HCT116 (cell line): ENCODE results near the gene NCLN. TPM values are rescaled to one million over a fixed set of nuclear protein-coding genes. Genes with fewer than 3 reads are reported as not detected.

Experiments used
- ATAC-seq: fragments of 200-7000 bp; cut with Tn5 transposase; 2 replicates; pipeline ENCODE4 v1.9.1; 2020; ENCODE audit warnings: mild to moderate bottlenecking, moderate library complexity
- BruUV-seq: library from RNA; stranded (reverse); fragments of 400-500 nt; replicated peaks from 2 replicates; lab custom pipeline; 2021; lab: Mats Ljungman, UMichigan
- CTCF ChIA-PET: fragments of 300-600 bp; sonication (Branson Sonifier 250); formaldehyde crosslinking; loops from one replicate; lab custom pipeline; 2021; ENCODE audit warnings: antibody characterized with exemption; lab: Charles Lee
- POLR2A ChIA-PET: fragments of 300-600, 350-600 bp; sonication (Branson Sonifier 250); formaldehyde crosslinking; loops from one replicate; lab custom pipeline; 2021; ENCODE audit warnings: antibody characterized with exemption; lab: Charles Lee
- RAD21 ChIA-PET, 2 experiments: fragments of 300-600 bp; sonication (Branson Sonifier 250); formaldehyde crosslinking; loops; one replicate each; lab custom pipeline; 2023; ENCODE audit warnings: low total read pairs in 2 of 2; ENCODE audit not compliant: uncharacterized antibody in 2 of 2, unreplicated experiment in 2 of 2, low non-redundant PET in 1 of 2; lab: Charles Lee
- DNase-seq: peaks from one replicate; pipeline ENCODE4 v3.0.0-alpha.2; 2010; ENCODE audit warnings: low read depth, low spot score
- H2AFZ ChIP-seq: fragments of 200-600 bp; shearing (Covaris generic), sonication (generic); 2 replicates; pipeline ENCODE4 v1.6.1; 2017; ENCODE audit warnings: low read depth, mixed run types, mixed read lengths, antibody characterized with exemption, low read length; ENCODE audit not compliant: poor library complexity, severe bottlenecking
- H3K27ac ChIP-seq: 2 replicates; pipeline ENCODE4 v1.5.1; 2012; ENCODE audit warnings: low read depth, low read length
- H3K27me3 ChIP-seq: fragments of 200-600 bp; sonication (generic); 2 replicates; pipeline ENCODE4 v1.6.1; 2016; ENCODE audit warnings: mixed run types, low read length, mixed read lengths; ENCODE audit not compliant: insufficient read depth
- H3K36me3 ChIP-seq, 2 experiments: fragments of 200-500 bp in 1 of 2; fragments of 200-600 bp in 1 of 2; sonication (Bioruptor generic) in 1 of 2; sonication (generic) in 1 of 2; 2 replicates each; pipeline versions ENCODE4 v1.5.1 to v1.6.1; 2014 to 2016; ENCODE audit warnings: low read length in 2 of 2, inconsistent platforms in 1 of 2, mixed read lengths in 1 of 2, mixed run types in 1 of 2; ENCODE audit not compliant: insufficient read depth in 2 of 2, control insufficient read depth in 1 of 2
- H3K4me1 ChIP-seq, 2 experiments: fragments of 200-600 bp in 1 of 2; sonication (generic) in 1 of 2; 2 replicates each; pipeline versions ENCODE4 v1.5.1 to v1.6.1; 2012 to 2017; ENCODE audit warnings: low read length in 2 of 2, inconsistent platforms in 1 of 2, mild to moderate bottlenecking in 1 of 2, mixed read lengths in 1 of 2, mixed run types in 1 of 2, moderate library complexity in 1 of 2; ENCODE audit not compliant: insufficient read depth in 2 of 2, control insufficient read depth in 1 of 2
- H3K4me2 ChIP-seq: fragments of 200-600 bp; sonication (generic); 2 replicates; pipeline ENCODE4 v1.6.1; 2017; ENCODE audit warnings: mixed run types, low read length, mixed read lengths
- H3K4me3 ChIP-seq, 2 experiments: fragments of 200-600 bp in 1 of 2; sonication (generic) in 1 of 2; replicated peaks in 1 of 2; 2 replicates each; pipeline ENCODE4 v1.5.1; 2011 to 2016; ENCODE audit warnings: low read length in 2 of 2, control low read depth in 1 of 2, low read depth in 1 of 2, mild to moderate bottlenecking in 1 of 2, mixed read lengths in 1 of 2, mixed run types in 1 of 2
- H3K79me2 ChIP-seq: fragments of 200-600 bp; sonication (generic); 2 replicates; pipeline ENCODE4 v1.6.1; 2017; ENCODE audit warnings: mild to moderate bottlenecking, mixed run types, low read length, moderate library complexity, mixed read lengths; ENCODE audit not compliant: insufficient read depth
- H3K9ac ChIP-seq: fragments of 200-600 bp; sonication (generic); 2 replicates; pipeline ENCODE4 v1.6.1; 2016; ENCODE audit warnings: low read length, mixed read lengths
- H3K9me2 ChIP-seq: fragments of 200-600 bp; sonication (generic), shearing (Covaris generic); 2 replicates; pipeline ENCODE4 v1.6.1; 2017; ENCODE audit warnings: mixed run types, mild to moderate bottlenecking, moderate library complexity; ENCODE audit not compliant: insufficient read depth
- H3K9me3 ChIP-seq, 2 experiments: fragments of 200-500 bp in 1 of 2; fragments of 200-600 bp in 1 of 2; sonication (Bioruptor generic) in 1 of 2; sonication (generic) in 1 of 2; 2 replicates each; pipeline ENCODE4 v1.6.1; 2014 to 2017; ENCODE audit warnings: low read length in 2 of 2, mixed read lengths in 2 of 2, inconsistent platforms in 1 of 2, low read depth in 1 of 2, mild to moderate bottlenecking in 1 of 2, mixed run types in 1 of 2, moderate library complexity in 1 of 2; ENCODE audit not compliant: control insufficient read depth in 1 of 2, insufficient read depth in 1 of 2
- H4K20me1 ChIP-seq: fragments of 200-600 bp; sonication (generic), shearing (Covaris generic); 2 replicates; pipeline ENCODE4 v1.6.1; 2017; ENCODE audit warnings: mixed run types, mild to moderate bottlenecking, moderate library complexity; ENCODE audit not compliant: insufficient read depth
- CBX3 ChIP-seq: IDR thresholded peaks from 2 replicates; pipeline ENCODE4 v1.6.1; 2012; ENCODE audit warnings: low read depth
- CEBPB ChIP-seq: IDR thresholded peaks from 2 replicates; pipeline ENCODE4 v1.6.1; 2012; ENCODE audit warnings: low read depth
- EGR1 ChIP-seq: IDR thresholded peaks from 2 replicates; pipeline ENCODE4 v1.6.1; 2012; ENCODE audit warnings: low read depth
- ELF1 ChIP-seq: IDR thresholded peaks from 2 replicates; pipeline ENCODE4 v1.6.1; 2012; ENCODE audit warnings: low read depth, borderline replicate concordance
- EZH2 ChIP-seq: fragments of 200-600 bp; sonication (generic); IDR thresholded peaks from 2 replicates; pipeline ENCODE4 v1.6.1; 2017; ENCODE audit warnings: antibody characterized with exemption, mixed run types
- EZH2phosphoT487 ChIP-seq: fragments of 200-600 bp; IDR thresholded peaks from 2 replicates; pipeline ENCODE4 v1.6.1; 2018; ENCODE audit warnings: antibody characterized with exemption, borderline replicate concordance
- FOSL1 ChIP-seq: IDR thresholded peaks from 2 replicates; pipeline ENCODE4 v1.6.1; 2012; ENCODE audit warnings: low read depth
- JUND ChIP-seq: IDR thresholded peaks from 2 replicates; pipeline ENCODE4 v1.6.1; 2012
- POLR2A ChIP-seq: IDR thresholded peaks from 2 replicates; pipeline ENCODE4 v1.7.0; 2011; ENCODE audit warnings: borderline replicate concordance; ENCODE audit not compliant: insufficient read depth, insufficient read length; ENCODE audit errors: extremely low read depth
- POLR2AphosphoS5 ChIP-seq: IDR thresholded peaks from 2 replicates; pipeline ENCODE4 v1.6.1; 2011; ENCODE audit warnings: mild to moderate bottlenecking, low read depth, low read length, moderate library complexity
- RAD21 ChIP-seq: IDR thresholded peaks from 2 replicates; pipeline ENCODE4 v1.6.1; 2012; ENCODE audit warnings: low read depth, mild to moderate bottlenecking
- REST ChIP-seq: IDR thresholded peaks from 2 replicates; pipeline ENCODE4 v1.6.1; 2012; ENCODE audit warnings: low read depth
- SP1 ChIP-seq: IDR thresholded peaks from 2 replicates; pipeline ENCODE4 v1.6.1; 2012; ENCODE audit warnings: low read depth
- SRF ChIP-seq: IDR thresholded peaks from 2 replicates; pipeline ENCODE4 v1.6.1; 2012; ENCODE audit warnings: low read depth
- TCF7L2 ChIP-seq: IDR thresholded peaks from 2 replicates; pipeline ENCODE4 v1.7.0; 2011; ENCODE audit warnings: borderline replicate concordance, inconsistent platforms; ENCODE audit not compliant: insufficient read depth, insufficient read length; ENCODE audit errors: extremely low read depth
- YY1 ChIP-seq: IDR thresholded peaks from 2 replicates; pipeline ENCODE4 v1.6.1; 2011; ENCODE audit warnings: low read length, low read depth, moderate library complexity, mild to moderate bottlenecking; ENCODE audit not compliant: insufficient replicate concordance; ENCODE audit errors: extremely low read depth
- ZFX ChIP-seq: fragments of 450-650 bp; IDR thresholded peaks from 2 replicates; pipeline ENCODE4 v1.6.1; 2017
- intact Hi-C: fragments of 100-400 bp; cut with micrococcal nuclease; formaldehyde crosslinking; loops from 2 replicates; pipeline ENCODE4 v1.10.0; 2022
- total RNA-seq: library from RNA; stranded (reverse); gene quantifications from one replicate; pipeline ENCODE4 v1.2.1, GENCODE V29; 2021; ENCODE audit not compliant: unreplicated experiment
- TF ChIP-seq, protein P1 (sequence below): IDR thresholded peaks from 2 replicates; pipeline ENCODE4 v1.6.1; 2011; ENCODE audit warnings: mild to moderate bottlenecking, low read length, moderate library complexity; ENCODE audit not compliant: insufficient replicate concordance; ENCODE audit errors: extremely low read depth
- TF ChIP-seq, protein P2 (sequence below), 3 experiments: fragments of 200-600 bp in 1 of 3; sonication (generic) in 1 of 3; IDR thresholded peaks in 2 of 3; conservative IDR thresholded peaks in 1 of 3; 2 replicates each; pipeline ENCODE4 v1.5.1; 2012 to 2017; ENCODE audit warnings: low read depth in 2 of 3, low read length in 2 of 3, antibody characterized with exemption in 1 of 3, borderline replicate concordance in 1 of 3, control low read depth in 1 of 3, mild to moderate bottlenecking in 1 of 3, mixed read lengths in 1 of 3, mixed run types in 1 of 3, moderate library complexity in 1 of 3; ENCODE audit not compliant: insufficient read depth in 1 of 3
- TF ChIP-seq, protein P3 (sequence below): IDR thresholded peaks from 2 replicates; pipeline ENCODE4 v1.6.1; 2012

NCLN gene
- total RNA-seq, 1 experiment from 2014 or later: 119 TPM

GRCh38 chr19:3135961-3136683, 49.6 kb upstream of the NCLN start, which contains the start of gene GNA15:
Gene GNA15 (plus strand): TSS chr19:3136033. CDS start chr19:3136451, 418 bp downstream.
- DNase-seq (no peak), ATAC-seq (peak; percentile 53)
- RAD21 ChIA-PET: no interaction called here
- POLR2A ChIA-PET: no interaction called here
- H3K9ac ChIP-seq: no peak within 1 kb of the TSS
- TF ChIP-seq EGR1: no peak
- TF ChIP-seq FOSL1: no peak
- no peak for TF ChIP-seq JUND
- TF ChIP-seq SP1: no peak
- no peak for TF ChIP-seq EZH2phosphoT487
- no peak for TF ChIP-seq CEBPB
- no peak for TF ChIP-seq REST
- no peak for TF ChIP-seq ZFX
- no peak for TF ChIP-seq EZH2
- TF ChIP-seq, protein P1, sequence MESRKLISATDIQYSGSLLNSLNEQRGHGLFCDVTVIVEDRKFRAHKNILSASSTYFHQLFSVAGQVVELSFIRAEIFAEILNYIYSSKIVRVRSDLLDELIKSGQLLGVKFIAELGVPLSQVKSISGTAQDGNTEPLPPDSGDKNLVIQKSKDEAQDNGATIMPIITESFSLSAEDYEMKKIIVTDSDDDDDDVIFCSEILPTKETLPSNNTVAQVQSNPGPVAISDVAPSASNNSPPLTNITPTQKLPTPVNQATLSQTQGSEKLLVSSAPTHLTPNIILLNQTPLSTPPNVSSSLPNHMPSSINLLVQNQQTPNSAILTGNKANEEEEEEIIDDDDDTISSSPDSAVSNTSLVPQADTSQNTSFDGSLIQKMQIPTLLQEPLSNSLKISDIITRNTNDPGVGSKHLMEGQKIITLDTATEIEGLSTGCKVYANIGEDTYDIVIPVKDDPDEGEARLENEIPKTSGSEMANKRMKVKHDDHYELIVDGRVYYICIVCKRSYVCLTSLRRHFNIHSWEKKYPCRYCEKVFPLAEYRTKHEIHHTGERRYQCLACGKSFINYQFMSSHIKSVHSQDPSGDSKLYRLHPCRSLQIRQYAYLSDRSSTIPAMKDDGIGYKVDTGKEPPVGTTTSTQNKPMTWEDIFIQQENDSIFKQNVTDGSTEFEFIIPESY: no peak
- TF ChIP-seq, protein P2, sequence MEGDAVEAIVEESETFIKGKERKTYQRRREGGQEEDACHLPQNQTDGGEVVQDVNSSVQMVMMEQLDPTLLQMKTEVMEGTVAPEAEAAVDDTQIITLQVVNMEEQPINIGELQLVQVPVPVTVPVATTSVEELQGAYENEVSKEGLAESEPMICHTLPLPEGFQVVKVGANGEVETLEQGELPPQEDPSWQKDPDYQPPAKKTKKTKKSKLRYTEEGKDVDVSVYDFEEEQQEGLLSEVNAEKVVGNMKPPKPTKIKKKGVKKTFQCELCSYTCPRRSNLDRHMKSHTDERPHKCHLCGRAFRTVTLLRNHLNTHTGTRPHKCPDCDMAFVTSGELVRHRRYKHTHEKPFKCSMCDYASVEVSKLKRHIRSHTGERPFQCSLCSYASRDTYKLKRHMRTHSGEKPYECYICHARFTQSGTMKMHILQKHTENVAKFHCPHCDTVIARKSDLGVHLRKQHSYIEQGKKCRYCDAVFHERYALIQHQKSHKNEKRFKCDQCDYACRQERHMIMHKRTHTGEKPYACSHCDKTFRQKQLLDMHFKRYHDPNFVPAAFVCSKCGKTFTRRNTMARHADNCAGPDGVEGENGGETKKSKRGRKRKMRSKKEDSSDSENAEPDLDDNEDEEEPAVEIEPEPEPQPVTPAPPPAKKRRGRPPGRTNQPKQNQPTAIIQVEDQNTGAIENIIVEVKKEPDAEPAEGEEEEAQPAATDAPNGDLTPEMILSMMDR (IDR thresholded peaks at IDR 0.05 in 2 of 3, conservative IDR thresholded peaks at IDR 0.05 in 1 of 3; ENCODE audit: borderline replicate concordance in 1 of 3, insufficient read depth in 1 of 3, low read depth in 2 of 3, low read length in 2 of 3): no peak
- TF ChIP-seq YY1: no peak
- TF ChIP-seq TCF7L2: no peak
- TF ChIP-seq POLR2AphosphoS5: no peak
- TF ChIP-seq, protein P3, sequence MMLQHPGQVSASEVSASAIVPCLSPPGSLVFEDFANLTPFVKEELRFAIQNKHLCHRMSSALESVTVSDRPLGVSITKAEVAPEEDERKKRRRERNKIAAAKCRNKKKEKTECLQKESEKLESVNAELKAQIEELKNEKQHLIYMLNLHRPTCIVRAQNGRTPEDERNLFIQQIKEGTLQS: no peak
- no peak for TF ChIP-seq RAD21
- TF ChIP-seq ELF1: no peak
- TF ChIP-seq CBX3: no peak
- TF ChIP-seq SRF: no peak
- no peak for TF ChIP-seq POLR2A
- no peaks in the 10 kb centered on the region for H3K9me3 ChIP-seq
- H3K9me2 ChIP-seq: no peaks in the 10 kb centered on the region
- H3K79me2 ChIP-seq: no peaks in the 10 kb centered on the region
- no TSS peak for BruUV-seq
- H3K27ac ChIP-seq: no peak within 1 kb of the TSS
- CTCF ChIA-PET: no interaction called here
- no peak within 1 kb of the TSS for H2AFZ ChIP-seq
- no peaks in the 10 kb centered on the region for H3K27me3 ChIP-seq
- peak within 1 kb of the TSS; percentile 23; the same call in 1 of the 2 replicates for H3K4me2 ChIP-seq
- no peaks in the 10 kb centered on the region; a peak in 1 of 4 replicates for H3K4me1 ChIP-seq
- no peaks in the 10 kb centered on the region for H3K36me3 ChIP-seq
- H4K20me1 ChIP-seq: no peaks in the 10 kb centered on the region
- intact Hi-C loops: no loop called here
- H3K4me3 ChIP-seq: no peak within 1 kb of the TSS
